HepG2 (cell line): Measurements from ENCODE around the gene TMEM98. TPM values are rescaled to one million over a fixed set of nuclear protein-coding genes. Genes with fewer than 3 reads are reported as not detected.
A peak's percentile ranks its signal among the peaks of the same experiment; 100 is the strongest.

ENCODE experiments used
- FOXA1 ChIP-seq, 2 experiments: fragments of 450-650 bp in 1 of 2; sonication (generic) in 1 of 2; formaldehyde crosslinking in 1 of 2; IDR thresholded peaks; 2 replicates each; pipeline versions ENCODE4 v1.4.0 to v1.6.1; 2016 to 2020; ENCODE audit warnings: missing genetic modification reagents in 1 of 2
- KAT7 ChIP-seq: IDR thresholded peaks from 2 replicates; pipeline ENCODE4 v1.6.1; 2018; ENCODE audit warnings: borderline replicate concordance, missing compliant biosample characterization
- KDM1A ChIP-seq: IDR thresholded peaks from 2 replicates; pipeline ENCODE4 v1.6.1; 2016; ENCODE audit warnings: missing compliant biosample characterization
- MIXL1 ChIP-seq: IDR thresholded peaks from 2 replicates; pipeline ENCODE4 v1.6.1; 2016
- SMC3 ChIP-seq: IDR thresholded peaks from 2 replicates; pipeline ENCODE4 v1.6.1; 2011; ENCODE audit warnings: low read length, improper control_type of control experiment
- ZFP36 ChIP-seq: fragments of 150-350 bp; IDR thresholded peaks from 2 replicates; pipeline ENCODE4 v1.6.1; 2018; ENCODE audit warnings: borderline replicate concordance, low read length, low read depth; ENCODE audit not compliant: partially characterized antibody
- ZNF124 ChIP-seq: sonication (generic); formaldehyde crosslinking; IDR thresholded peaks from 2 replicates; pipeline ENCODE4 v1.4.0; 2020; ENCODE audit warnings: missing genetic modification reagents
- polyA plus RNA-seq, 8 experiments: library from polyadenylated mRNA; depleted of rRNA in 3 of 8; stranded (reverse) in 7 of 8; unstranded in 1 of 8; fragments of >200 nt; fragmentation: Illumina TruSeq in 4 of 8; extraction: Trizol in 4 of 8; gene quantifications; 2 replicates each; pipeline versions ENCODE4 v1.2.1 to v1.2.3, GENCODE V29; 2011 to 2016; ENCODE audit warnings: low read depth in 4 of 8, missing spikeins in 1 of 8, mixed read lengths in 1 of 8; ENCODE audit not compliant: insufficient read depth in 1 of 8
- total RNA-seq, 5 experiments: library from RNA; depleted of rRNA; stranded (reverse); fragments of >200 nt; fragmentation: Illumina TruSeq; extraction: Trizol; gene quantifications; 2 replicates each; pipeline ENCODE4 v1.2.3, GENCODE V29; 2016; ENCODE audit warnings: low read depth in 1 of 5
- TF ChIP-seq, protein P1 (sequence below): sonication (generic); formaldehyde crosslinking; IDR thresholded peaks from 2 replicates; pipeline ENCODE4 v1.4.0; 2020; ENCODE audit warnings: missing genetic modification reagents
- TF ChIP-seq, protein P2 (sequence below): sonication (generic); formaldehyde crosslinking; IDR thresholded peaks from 2 replicates; pipeline ENCODE4 v1.4.0; 2020; ENCODE audit warnings: missing genetic modification reagents, mild to moderate bottlenecking, borderline replicate concordance

Gene TMEM98
- total and polyA plus RNA-seq, 2 of the 13 experiments (the other 11 are each of a cell fraction or from before 2014, with no cell fraction given), result 103 to 175 TPM

DNA sequence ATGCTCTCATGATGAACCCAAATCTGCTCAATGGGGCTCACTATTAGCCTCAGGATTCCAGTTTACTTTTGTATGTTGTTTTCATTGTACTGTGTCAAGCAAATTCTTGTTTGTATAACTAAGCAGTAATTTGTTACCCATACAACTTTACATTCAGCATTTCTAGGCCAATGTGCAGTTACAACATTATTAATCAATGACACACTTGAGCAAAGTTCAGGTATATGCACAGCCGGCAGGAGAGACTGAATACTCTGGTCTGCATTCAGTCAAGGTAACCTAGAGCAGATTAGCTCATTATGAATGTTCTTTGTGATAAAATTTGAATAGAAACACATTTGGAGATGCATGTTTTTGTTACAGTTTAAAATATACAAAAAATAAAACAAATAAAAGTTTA lies 48.8 kb upstream of the TMEM98 start (continued):
- TF ChIP-seq, protein P1, sequence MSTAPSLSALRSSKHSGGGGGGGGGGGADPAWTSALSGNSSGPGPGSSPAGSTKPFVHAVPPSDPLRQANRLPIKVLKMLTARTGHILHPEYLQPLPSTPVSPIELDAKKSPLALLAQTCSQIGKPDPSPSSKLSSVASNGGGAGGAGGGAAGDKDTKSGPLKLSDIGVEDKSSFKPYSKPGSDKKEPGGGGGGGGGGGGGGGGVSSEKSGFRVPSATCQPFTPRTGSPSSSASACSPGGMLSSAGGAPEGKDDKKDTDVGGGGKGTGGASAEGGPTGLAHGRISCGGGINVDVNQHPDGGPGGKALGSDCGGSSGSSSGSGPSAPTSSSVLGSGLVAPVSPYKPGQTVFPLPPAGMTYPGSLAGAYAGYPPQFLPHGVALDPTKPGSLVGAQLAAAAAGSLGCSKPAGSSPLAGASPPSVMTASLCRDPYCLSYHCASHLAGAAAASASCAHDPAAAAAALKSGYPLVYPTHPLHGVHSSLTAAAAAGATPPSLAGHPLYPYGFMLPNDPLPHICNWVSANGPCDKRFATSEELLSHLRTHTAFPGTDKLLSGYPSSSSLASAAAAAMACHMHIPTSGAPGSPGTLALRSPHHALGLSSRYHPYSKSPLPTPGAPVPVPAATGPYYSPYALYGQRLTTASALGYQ (CRISPR knock-in tag), result no peak
- TF ChIP-seq KAT7, result no peak
- TF ChIP-seq, protein P2, sequence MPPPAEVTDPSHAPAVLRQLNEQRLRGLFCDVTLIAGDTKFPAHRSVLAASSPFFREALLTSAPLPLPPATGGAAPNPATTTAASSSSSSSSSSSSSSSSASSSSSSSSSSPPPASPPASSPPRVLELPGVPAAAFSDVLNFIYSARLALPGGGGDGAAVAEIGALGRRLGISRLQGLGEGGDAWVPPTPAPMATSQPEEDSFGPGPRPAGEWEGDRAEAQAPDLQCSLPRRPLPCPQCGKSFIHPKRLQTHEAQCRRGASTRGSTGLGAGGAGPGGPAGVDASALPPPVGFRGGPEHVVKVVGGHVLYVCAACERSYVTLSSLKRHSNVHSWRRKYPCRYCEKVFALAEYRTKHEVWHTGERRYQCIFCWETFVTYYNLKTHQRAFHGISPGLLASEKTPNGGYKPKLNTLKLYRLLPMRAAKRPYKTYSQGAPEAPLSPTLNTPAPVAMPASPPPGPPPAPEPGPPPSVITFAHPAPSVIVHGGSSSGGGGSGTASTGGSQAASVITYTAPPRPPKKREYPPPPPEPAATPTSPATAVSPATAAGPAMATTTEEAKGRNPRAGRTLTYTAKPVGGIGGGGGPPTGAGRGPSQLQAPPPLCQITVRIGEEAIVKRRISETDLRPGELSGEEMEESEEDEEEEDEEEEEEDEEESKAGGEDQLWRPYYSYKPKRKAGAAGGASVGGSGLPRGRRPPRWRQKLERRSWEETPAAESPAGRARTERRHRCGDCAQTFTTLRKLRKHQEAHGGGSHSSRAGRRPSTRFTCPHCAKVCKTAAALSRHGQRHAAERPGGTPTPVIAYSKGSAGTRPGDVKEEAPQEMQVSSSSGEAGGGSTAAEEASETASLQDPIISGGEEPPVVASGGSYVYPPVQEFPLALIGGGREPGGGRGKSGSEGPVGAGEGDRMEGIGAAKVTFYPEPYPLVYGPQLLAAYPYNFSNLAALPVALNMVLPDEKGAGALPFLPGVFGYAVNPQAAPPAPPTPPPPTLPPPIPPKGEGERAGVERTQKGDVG (CRISPR knock-in tag), result no peak
- no peak for TF ChIP-seq KDM1A (CRISPR knock-in tag)
- no peak for TF ChIP-seq FOXA1 (IDR thresholded peaks at IDR 0.05)
- TF ChIP-seq FOXA1 (CRISPR knock-in tag; IDR thresholded peaks at IDR 0.05), result no peak
- TF ChIP-seq ZFP36, result no peak
- 0 out of 2 replicates have a peak, but pooled peaks have one; percentile 15 for TF ChIP-seq MIXL1 (CRISPR knock-in tag)
- no peak for TF ChIP-seq ZNF124 (CRISPR knock-in tag)
- TF ChIP-seq SMC3, result no peak
